Measurements from ENCODE around the gene GCFC2. TPM values are rescaled to one million over a fixed set of nuclear protein-coding genes. Genes with fewer than 3 reads are reported as not detected.

Gene GCFC2
- polyA plus RNA-seq, 1 experiment = 6.9 TPM

- Histone ChIP-seq H3K4me3 (ENCODE audit: low read depth, low read length) (no peak overlapping the region), H3K27me3 (ENCODE audit: control insufficient read depth, insufficient read depth, low read length) (peaks cover 1% of the 10 kb centered on the region), H3K36me3 (ENCODE audit: control insufficient read depth, insufficient read depth, low read length) (no peaks in the 10 kb centered on the region)
- POLR2A ChIA-PET = no interaction called here
- TF ChIP-seq CTCF (IDR thresholded peaks at IDR 0.05; ENCODE audit: insufficient read depth, low read depth, low read length) = no peak
- DNase-seq (ENCODE audit: low read depth) = no peak
- CTCF ChIA-PET = interaction anchor here (0.6 to 5.6 kb wide), 9 partner anchors 15 to 148 kb away, joined by 3 to 82 read pairs (median 3); no protein-coding TSS in a partner anchor
Observed at GRCh38 chr2:75612862-75613243, 97.9 kb downstream of the GCFC2 start.

Small RNA genes lying within 50 kb of the gene (small RNA-seq; reads per million reads assigned to genes)
- not detected for gene RF00012 (ENCODE audit: insufficient read length, low read depth, low replicate concordance)

Other genes with a start within 250 kb of the GCFC2 start
- gene EVA1A, start 150.0 kb downstream of the GCFC2 start, polyA plus RNA-seq (2011; rRNA removed) = 30.2 and 41.0 TPM in 2 replicates
- gene MRPL19, start 64.1 kb downstream of the GCFC2 start, polyA plus RNA-seq (2011; rRNA removed) = 13.9 and 33.3 TPM in 2 replicates